Mesangial cell (primary cell): ENCODE data around the gene RAPGEF3. TPM values are rescaled to one million over a fixed set of nuclear protein-coding genes. Genes with fewer than 3 reads are reported as not detected.

Source experiments
- total RNA-seq: library from RNA; depleted of rRNA; stranded (reverse); fragments of >200 nt; gene quantifications from 2 replicates; pipeline ENCODE4 v1.2.3, GENCODE V29; 2015

Gene RAPGEF3
- 2.1 and 16.1 TPM in 2 replicates for total RNA-seq

GRCh38 chr12:47758834-47759690, at the start of gene RAPGEF3:
Gene RAPGEF3, minus strand, starts transcription at chr12:47758880. Its CDS starts 324 bp downstream, at chr12:47758556.

GRCh38 chr12:47773062-47773857, 14.6 kb upstream of the RAPGEF3 start, which contains the start of gene SLC48A1:
Gene SLC48A1, plus strand, starts transcription at chr12:47773238. Its CDS starts 67 bp downstream, at chr12:47773305.

GRCh38 chr12:47725091-47725772, 33.4 kb downstream of the RAPGEF3 start, which contains the start of gene ENDOU:
Gene ENDOU, minus strand, starts transcription at chr12:47725490. Its CDS starts 77 bp downstream, at chr12:47725413.

GRCh38 chr12:47705566-47706425, 52.9 kb downstream of the RAPGEF3 start, which contains the start of gene RPAP3:
Gene RPAP3, minus strand, starts transcription at chr12:47706030. Its CDS starts 3,190 bp downstream, at chr12:47702840.

Other genes starting within 250 kb of the RAPGEF3 start
- gene RPAP3, start 52.9 kb downstream of the RAPGEF3 start, total RNA-seq, result 6.5 and 11.4 TPM in 2 replicates
- gene ENDOU, start 33.4 kb downstream of the RAPGEF3 start, total RNA-seq, result not detected in 2 replicates
- 5.2 and 26.1 TPM in 2 replicates for gene SLC48A1, start 14.4 kb upstream of the RAPGEF3 start, total RNA-seq
- gene HDAC7, start 61.0 kb upstream of the RAPGEF3 start, total RNA-seq, result 65.0 and 83.5 TPM in 2 replicates
- 1.3 and 1.6 TPM in 2 replicates for gene VDR, start 146.1 kb upstream of the RAPGEF3 start, total RNA-seq
- gene TMEM106C, start 204.7 kb upstream of the RAPGEF3 start, total RNA-seq, result 70.7 and 135 TPM in 2 replicates
- gene COL2A1, start 245.6 kb upstream of the RAPGEF3 start, total RNA-seq, result 0.49 and 0.51 TPM in 2 replicates